Activated T-helper 1 cell treated with anti-CD3 and anti-CD28 coated beads, Interleukin-12 subunit alpha, Interleukin-12 subunit beta, Interleukin-2, Interleukin-4 antibody, amounts not matched to agents 30 ng/mL and 10 ng/mL and 1 ng/mL, durations not matched to agents 14 hours and 24 hours and 36 hours (primary cell): ENCODE measurements around the gene SMG7. TPM values are rescaled to one million over a fixed set of nuclear protein-coding genes. Genes with fewer than 3 reads are reported as not detected.

Experiments
- DNase-seq: peaks from one replicate; pipeline ENCODE4 v3.0.0; 2021; ENCODE audit warnings: low spot score
- H3K27ac Mint-ChIP-seq: one replicate; pipeline ENCODE4 v1.8.0; 2021; ENCODE audit warnings: mild to moderate bottlenecking, mixed read lengths
- H3K27me3 Mint-ChIP-seq: one replicate; pipeline ENCODE4 v1.8.0; 2022; ENCODE audit warnings: mild to moderate bottlenecking, moderate library complexity, mixed read lengths; ENCODE audit not compliant: insufficient read depth
- H3K36me3 Mint-ChIP-seq: one replicate; pipeline ENCODE4 v1.8.0; 2021; ENCODE audit warnings: low read depth, mixed read lengths
- H3K4me1 Mint-ChIP-seq: one replicate; pipeline ENCODE4 v1.8.0; 2021; ENCODE audit warnings: low read depth, mixed read lengths
- H3K4me3 Mint-ChIP-seq: one replicate; pipeline ENCODE4 v1.8.0; 2021; ENCODE audit warnings: mild to moderate bottlenecking, moderate library complexity, mixed read lengths
- H3K9me3 Mint-ChIP-seq: one replicate; pipeline ENCODE4 v1.8.0; 2021; ENCODE audit warnings: mixed read lengths
- intact Hi-C: fragments of 100-400 bp; cut with micrococcal nuclease; formaldehyde crosslinking; loops from one replicate; pipeline ENCODE4 v1.15.1; 2024
- total RNA-seq: library from RNA; stranded (reverse); gene quantifications from 2 replicates; pipeline ENCODE4 v1.2.3, GENCODE V29; 2022

The SMG7 gene
- total RNA-seq, 1 donor from 2014 or later, result 86.1 TPM

- Mint-ChIP-seq H3K27ac (no peak overlapping the region), H3K9me3 (no peaks in the 10 kb centered on the region), H3K4me1 (no peaks in the 10 kb centered on the region), H3K27me3 (peaks cover 4% of the 10 kb centered on the region), H3K36me3 (no peaks in the 10 kb centered on the region), H3K4me3 (no peak overlapping the region)
- intact Hi-C loops, result no loop called here
- no peak for DNase-seq
These were observed 23.0 kb upstream of the SMG7 start for GRCh38 chr1:183449223-183449770.

- no peak overlapping the region for H3K27ac Mint-ChIP-seq
These were observed 22.2 kb upstream of the SMG7 start for GRCh38 chr1:183450093-183450492.

GRCh38 chr1:183454377-183454776 is 17.9 kb upstream of the SMG7 start:
- no peaks in the 10 kb centered on the region for H3K36me3 Mint-ChIP-seq
- H3K27me3 Mint-ChIP-seq, result peaks cover 27% of the 10 kb centered on the region
- H3K27ac Mint-ChIP-seq, result no peak overlapping the region
- peaks cover 5% of the 10 kb centered on the region for H3K4me1 Mint-ChIP-seq
- DNase-seq, result no peak
- H3K9me3 Mint-ChIP-seq, result no peaks in the 10 kb centered on the region
- intact Hi-C loops, result no loop called here
- H3K4me3 Mint-ChIP-seq, result no peak overlapping the region

More at GRCh38 chr1:183450093-183450492, 22.2 kb upstream of the SMG7 start:
- Mint-ChIP-seq H3K4me3 (no peak overlapping the region), H3K27me3 (peaks cover 9% of the 10 kb centered on the region), H3K36me3 (no peaks in the 10 kb centered on the region), H3K4me1 (no peaks in the 10 kb centered on the region), H3K9me3 (no peaks in the 10 kb centered on the region)
- DNase-seq, result no peak
- intact Hi-C loops, result no loop called here

- no peaks in the 10 kb centered on the region for H3K9me3 Mint-ChIP-seq
- intact Hi-C loops, result no loop called here
These were observed 15.5 kb upstream of the SMG7 start for GRCh38 chr1:183456826-183457225.

GRCh38 chr1:183457449-183457848 is 14.8 kb upstream of the SMG7 start:
- intact Hi-C loops, result no loop called here
- Mint-ChIP-seq H3K9me3 (no peaks in the 10 kb centered on the region), H3K27ac (no peak overlapping the region), H3K36me3 (no peaks in the 10 kb centered on the region), H3K27me3 (peaks cover 32% of the 10 kb centered on the region), H3K4me1 (peaks cover 5% of the 10 kb centered on the region), H3K4me3 (no peak overlapping the region)
- no peak for DNase-seq

More at GRCh38 chr1:183456826-183457225, 15.5 kb upstream of the SMG7 start:
- Mint-ChIP-seq H3K4me3 (no peak overlapping the region), H3K36me3 (no peaks in the 10 kb centered on the region), H3K27me3 (peaks cover 32% of the 10 kb centered on the region), H3K4me1 (peaks cover 5% of the 10 kb centered on the region), H3K27ac (no peak overlapping the region)
- DNase-seq, result no peak

- H3K4me3 Mint-ChIP-seq, result no peak overlapping the region
- peaks cover 5% of the 10 kb centered on the region for H3K4me1 Mint-ChIP-seq
- H3K27me3 Mint-ChIP-seq, result peaks cover 43% of the 10 kb centered on the region
- no peak for DNase-seq
- no peaks in the 10 kb centered on the region for H3K9me3 Mint-ChIP-seq
- H3K36me3 Mint-ChIP-seq, result no peaks in the 10 kb centered on the region
- no peak overlapping the region for H3K27ac Mint-ChIP-seq
- intact Hi-C loops, result no loop called here
These were observed 11.7 kb upstream of the SMG7 start for GRCh38 chr1:183460596-183460995.

GRCh38 chr1:183461350-183461749 is 10.9 kb upstream of the SMG7 start:
- Mint-ChIP-seq H3K4me1 (peaks cover 5% of the 10 kb centered on the region), H3K27ac (no peak overlapping the region), H3K4me3 (no peak overlapping the region), H3K36me3 (no peaks in the 10 kb centered on the region), H3K27me3 (peaks cover 37% of the 10 kb centered on the region), H3K9me3 (no peaks in the 10 kb centered on the region)
- DNase-seq, result no peak
- intact Hi-C loops, result no loop called here

GRCh38 chr1:183463566-183463965 is 8.7 kb upstream of the SMG7 start:
- Mint-ChIP-seq H3K36me3 (no peaks in the 10 kb centered on the region), H3K27me3 (peaks cover 31% of the 10 kb centered on the region)

GRCh38 chr1:183466781-183467180 is 5.5 kb upstream of the SMG7 start:
- H3K36me3 Mint-ChIP-seq, result no peaks in the 10 kb centered on the region
- peaks cover 23% of the 10 kb centered on the region for H3K27me3 Mint-ChIP-seq
- peaks cover 15% of the 10 kb centered on the region for H3K4me1 Mint-ChIP-seq
- intact Hi-C loops, result no loop called here
- no peak overlapping the region for H3K4me3 Mint-ChIP-seq
- H3K9me3 Mint-ChIP-seq, result no peaks in the 10 kb centered on the region
- no peak for DNase-seq
- H3K27ac Mint-ChIP-seq, result no peak overlapping the region

More at GRCh38 chr1:183463566-183463965, 8.7 kb upstream of the SMG7 start:
- H3K4me3 Mint-ChIP-seq, result no peak overlapping the region
- DNase-seq, result no peak
- no peaks in the 10 kb centered on the region for H3K9me3 Mint-ChIP-seq
- intact Hi-C loops, result no loop called here
- no peak overlapping the region for H3K27ac Mint-ChIP-seq
- no peaks in the 10 kb centered on the region for H3K4me1 Mint-ChIP-seq

- Mint-ChIP-seq H3K4me1 (peaks cover 15% of the 10 kb centered on the region), H3K9me3 (no peaks in the 10 kb centered on the region), H3K4me3 (no peak overlapping the region), H3K36me3 (no peaks in the 10 kb centered on the region), H3K27ac (no peak overlapping the region), H3K27me3 (peaks cover 22% of the 10 kb centered on the region)
- DNase-seq, result no peak
- intact Hi-C loops, result no loop called here
These were observed 4.6 kb upstream of the SMG7 start for GRCh38 chr1:183467687-183468086.

- peak; percentile 84 for DNase-seq
- no peaks in the 10 kb centered on the region for H3K9me3 Mint-ChIP-seq
- peak overlapping the region; percentile 99 for H3K27ac Mint-ChIP-seq
- peaks cover 8% of the 10 kb centered on the region for H3K27me3 Mint-ChIP-seq
- peak overlapping the region; percentile 90 for H3K4me3 Mint-ChIP-seq
- intact Hi-C loops, result loop anchor here (1.0 to 10.0 kb wide), 14 partner anchors 73 to 1686 kb away; partner anchors contain the start of genes C1orf21, DHX9, EDEM3 and NCF2
- peaks cover 11% of the 10 kb centered on the region for H3K36me3 Mint-ChIP-seq
- peaks cover 28% of the 10 kb centered on the region for H3K4me1 Mint-ChIP-seq
These were observed 1.9 kb upstream of the SMG7 start for GRCh38 chr1:183470147-183470960.

GRCh38 chr1:183470961-183471742 is 1.1 kb upstream of the SMG7 start:
- Mint-ChIP-seq H3K27ac (peak overlapping the region; percentile 99), H3K4me3 (peak overlapping the region; percentile 90)

More at GRCh38 chr1:183470961-183471742, 1.1 kb upstream of the SMG7 start:
- peak; percentile 43 for DNase-seq
- intact Hi-C loops, result loop anchor here (1.0 to 10.0 kb wide), 14 partner anchors 72 to 1686 kb away; partner anchors contain the start of genes C1orf21, DHX9, EDEM3 and NCF2
- Mint-ChIP-seq H3K36me3 (peaks cover 11% of the 10 kb centered on the region), H3K9me3 (no peaks in the 10 kb centered on the region), H3K4me1 (peaks cover 28% of the 10 kb centered on the region), H3K27me3 (peaks cover 4% of the 10 kb centered on the region)
